Glutamatergic neuron (in vitro differentiated cells): ENCODE results near the gene SLC27A2. TPM values are rescaled to one million over a fixed set of nuclear protein-coding genes. Genes with fewer than 3 reads are reported as not detected.

ENCODE experiments used
- DNase-seq: peaks from one replicate; pipeline ENCODE4 v3.0.0; 2022
- H3K27ac Mint-ChIP-seq: one replicate; pipeline ENCODE4 v1.8.0; 2020; ENCODE audit warnings: mild to moderate bottlenecking, mixed read lengths, inconsistent platforms; ENCODE audit not compliant: unreplicated experiment
- H3K27me3 Mint-ChIP-seq: one replicate; pipeline ENCODE4 v1.8.0; 2020; ENCODE audit warnings: mild to moderate bottlenecking, moderate library complexity, mixed read lengths, inconsistent platforms; ENCODE audit not compliant: unreplicated experiment
- H3K36me3 Mint-ChIP-seq: one replicate; pipeline ENCODE4 v1.8.0; 2020; ENCODE audit warnings: mild to moderate bottlenecking, mixed read lengths, inconsistent platforms; ENCODE audit not compliant: unreplicated experiment
- H3K4me1 Mint-ChIP-seq: one replicate; pipeline ENCODE4 v1.8.0; 2020; ENCODE audit warnings: mild to moderate bottlenecking, low read depth, mixed read lengths, inconsistent platforms; ENCODE audit not compliant: unreplicated experiment
- H3K4me3 Mint-ChIP-seq: one replicate; pipeline ENCODE4 v1.8.0; 2020; ENCODE audit warnings: mild to moderate bottlenecking, mixed read lengths, inconsistent platforms; ENCODE audit not compliant: unreplicated experiment
- H3K9me3 Mint-ChIP-seq: one replicate; pipeline ENCODE4 v1.8.0; 2020; ENCODE audit warnings: mild to moderate bottlenecking, moderate library complexity, mixed read lengths, inconsistent platforms; ENCODE audit not compliant: unreplicated experiment
- CTCF ChIP-seq: fragments of 200-600 bp; sonication (generic); IDR thresholded peaks from one replicate; pipeline ENCODE4 v1.5.0; 2021; ENCODE audit not compliant: partially characterized antibody, unreplicated experiment
- total RNA-seq: library from RNA; stranded (reverse); fragmentation: NEBNext Ultra II Directional; extraction: Animal tissue kit (Norgen Biotek cat#: 25700); gene quantifications from one replicate; pipeline ENCODE4 v1.2.1, GENCODE V29; 2021; ENCODE audit not compliant: unreplicated experiment

Gene SLC27A2
- total RNA-seq, 1 donor from 2014 or later = not detected

DNA sequence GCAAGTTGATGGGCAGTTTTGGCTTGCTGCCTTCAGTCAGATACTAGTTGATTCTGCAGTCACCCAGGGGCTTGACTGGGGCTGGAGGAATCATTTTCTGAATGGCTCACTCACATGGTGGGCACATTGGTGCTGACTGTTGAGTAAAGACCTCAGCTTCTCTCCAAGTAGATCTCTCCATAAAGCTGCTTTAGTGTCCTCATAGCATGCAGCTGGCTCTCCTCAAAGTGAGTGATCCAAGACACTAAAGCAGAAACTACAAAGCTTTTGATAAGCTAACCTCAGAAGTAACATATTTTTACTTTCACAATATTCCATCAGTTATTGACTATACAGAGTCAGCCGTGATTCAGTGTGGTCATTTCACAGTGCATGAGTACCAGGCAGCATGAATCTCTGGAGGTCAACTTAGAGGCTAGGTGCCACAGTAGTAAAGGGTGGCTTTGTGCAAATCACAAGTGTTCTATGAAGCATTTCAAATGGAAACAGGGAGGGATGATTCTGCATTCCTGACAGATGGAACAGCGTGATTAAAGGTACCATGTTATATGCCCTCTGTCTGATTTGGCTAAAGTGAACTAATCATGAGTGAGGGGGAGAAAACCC lies 38.6 kb upstream of the SLC27A2 start:
- Mint-ChIP-seq H3K4me3 (no peak overlapping the region), H3K4me1 (peaks cover 2% of the 10 kb centered on the region), H3K9me3 (peaks cover 2% of the 10 kb centered on the region), H3K36me3 (no peaks in the 10 kb centered on the region), H3K27me3 (peaks cover 2% of the 10 kb centered on the region), H3K27ac (no peak overlapping the region)
- DNase-seq = no peak
- TF ChIP-seq CTCF = no peak

GRCh38 chr15:50144341-50145120 lies 37.5 kb upstream of the SLC27A2 start:
- Mint-ChIP-seq H3K27me3 (peaks cover 2% of the 10 kb centered on the region), H3K27ac (no peak overlapping the region), H3K4me3 (no peak overlapping the region), H3K4me1 (peaks cover 2% of the 10 kb centered on the region), H3K9me3 (no peaks in the 10 kb centered on the region), H3K36me3 (no peaks in the 10 kb centered on the region)
- no peak for TF ChIP-seq CTCF
- DNase-seq = no peak

- Mint-ChIP-seq H3K36me3 (no peaks in the 10 kb centered on the region), H3K9me3 (no peaks in the 10 kb centered on the region), H3K27ac (no peak overlapping the region), H3K4me1 (peaks cover 2% of the 10 kb centered on the region), H3K4me3 (no peak overlapping the region), H3K27me3 (peaks cover 2% of the 10 kb centered on the region)
- no peak for DNase-seq
- peak; percentile 58 for TF ChIP-seq CTCF
Measured at GRCh38 chr15:50145451-50145872, 36.5 kb upstream of the SLC27A2 start.

- no peak for DNase-seq
- H3K27ac Mint-ChIP-seq = no peak overlapping the region
- H3K27me3 Mint-ChIP-seq = no peaks in the 10 kb centered on the region
- no peaks in the 10 kb centered on the region for H3K9me3 Mint-ChIP-seq
- TF ChIP-seq CTCF = no peak
- H3K4me3 Mint-ChIP-seq = no peak overlapping the region
- H3K36me3 Mint-ChIP-seq = no peaks in the 10 kb centered on the region
- peaks cover 2% of the 10 kb centered on the region for H3K4me1 Mint-ChIP-seq
Measured at GRCh38 chr15:50146632-50147031, 35.4 kb upstream of the SLC27A2 start.

DNA sequence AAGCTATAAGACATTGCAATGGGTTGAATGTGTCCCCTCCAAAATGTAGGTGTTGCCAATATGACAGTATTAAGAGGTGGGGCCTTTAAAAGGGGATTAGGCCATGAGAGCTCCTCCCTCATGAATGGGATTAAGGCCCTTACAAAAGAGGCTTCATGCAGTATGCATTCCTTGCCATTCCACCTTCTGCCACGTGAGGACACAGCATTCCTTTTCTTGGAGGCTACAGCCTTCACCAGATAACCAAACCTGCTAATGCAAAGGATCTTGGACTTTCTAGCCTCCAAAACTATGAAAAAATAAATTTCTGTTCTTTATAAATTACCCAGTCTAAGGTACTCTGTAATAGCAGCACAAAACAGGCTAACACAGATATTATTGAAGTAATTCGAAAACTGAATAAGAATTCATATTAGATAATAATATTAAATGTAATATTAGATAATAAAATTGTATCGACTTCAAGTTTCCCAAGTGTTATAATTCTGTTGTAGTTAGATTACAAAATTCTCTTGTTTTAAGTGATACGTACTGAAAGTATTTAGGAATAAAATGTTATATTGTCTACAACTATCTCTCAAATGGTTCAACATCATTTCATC lies 33.5 kb upstream of the SLC27A2 start:
- peak; percentile 35 for TF ChIP-seq CTCF
- Mint-ChIP-seq H3K9me3 (no peaks in the 10 kb centered on the region), H3K36me3 (no peaks in the 10 kb centered on the region), H3K27me3 (no peaks in the 10 kb centered on the region), H3K27ac (no peak overlapping the region), H3K4me3 (no peak overlapping the region), H3K4me1 (peaks cover 2% of the 10 kb centered on the region)
- peak; percentile 49 for DNase-seq
